Activated CD8-positive, alpha-beta memory T cell treated with anti-CD3 and anti-CD28 coated beads for 24 hours (primary cell): Measurements from ENCODE around the gene PDCD1LG2.

ENCODE experiments used
- DNase-seq: peaks from one replicate; pipeline ENCODE4 v3.0.0-alpha.2; 2020

Gene PDCD1LG2

DNA sequence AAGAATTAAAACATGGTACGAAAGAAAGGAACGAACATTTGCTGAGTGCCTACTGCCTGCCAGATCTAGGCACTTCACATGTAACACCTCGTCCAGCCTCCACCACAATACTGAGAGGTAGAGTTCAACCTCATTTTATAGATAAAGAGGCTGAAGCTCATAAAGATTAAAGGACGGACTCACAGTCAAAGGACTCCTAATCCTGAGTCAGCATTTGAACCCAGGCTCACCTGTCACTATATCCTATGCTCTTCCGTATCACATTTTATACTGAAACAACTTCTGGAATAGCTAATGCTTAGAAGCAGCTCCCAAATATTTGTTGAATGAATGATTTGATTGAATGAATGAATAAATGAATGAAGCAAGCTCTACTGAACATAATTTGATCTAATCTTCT is 22.5 kb downstream of the PDCD1LG2 start:
- DNase-seq, result no peak

DNA sequence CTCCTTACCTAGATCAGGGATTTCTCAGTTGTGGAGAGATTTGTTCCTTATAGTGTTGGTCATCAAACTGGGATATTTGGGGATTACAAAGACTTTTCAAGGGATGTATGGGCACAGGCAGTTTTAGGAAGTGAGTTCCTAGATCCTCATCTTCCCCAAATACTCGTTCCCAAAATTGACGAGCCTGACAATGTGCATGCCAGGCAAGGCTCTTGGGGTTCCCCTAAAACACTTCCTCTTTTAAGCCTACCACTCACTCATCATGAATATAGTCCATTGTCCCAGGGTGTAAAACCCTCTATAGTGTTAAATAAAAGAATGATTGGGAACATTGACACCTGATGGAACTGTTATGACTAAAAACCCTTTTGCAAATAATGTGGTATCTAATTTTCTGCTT is 26.4 kb downstream of the PDCD1LG2 start:
- DNase-seq, result no peak

DNA sequence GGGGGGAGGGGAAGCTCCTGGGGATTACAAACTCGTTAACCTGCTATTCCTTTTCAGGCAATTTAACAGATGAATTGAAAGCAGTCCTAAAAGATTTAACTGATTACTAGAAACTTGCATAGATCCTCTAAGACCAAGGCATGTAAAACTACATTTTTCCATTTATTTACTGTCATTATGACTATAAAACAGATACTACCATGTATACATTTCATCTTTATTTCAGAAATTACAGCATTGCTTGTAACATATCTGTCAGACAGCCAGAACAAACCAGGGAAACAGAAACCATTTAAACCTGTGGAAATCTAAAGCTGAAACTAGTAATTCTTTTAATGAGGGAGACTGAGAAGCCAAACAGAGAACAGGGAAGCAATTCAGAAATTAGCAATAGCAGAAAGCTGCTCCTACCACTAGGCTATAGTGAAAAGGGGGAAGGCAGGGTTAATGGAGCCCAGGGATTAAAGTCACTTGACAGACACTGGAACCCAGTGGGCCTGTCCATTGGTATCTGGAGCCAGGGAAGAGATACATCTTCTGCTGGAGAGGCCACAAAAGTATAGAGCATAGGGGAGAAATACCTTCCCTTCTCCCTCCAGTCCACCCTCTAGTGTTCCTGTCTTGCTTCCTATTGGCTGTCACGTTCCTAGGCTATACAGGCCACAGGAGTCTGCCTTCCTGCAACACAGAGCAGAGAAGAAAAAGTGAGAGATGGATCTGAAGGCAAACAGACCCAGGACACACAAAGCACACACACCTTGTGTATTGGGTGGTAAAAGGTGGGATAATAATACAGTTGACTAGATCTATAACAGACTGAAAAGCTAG is 33.8 kb downstream of the PDCD1LG2 start:
- DNase-seq, result no peak

DNA sequence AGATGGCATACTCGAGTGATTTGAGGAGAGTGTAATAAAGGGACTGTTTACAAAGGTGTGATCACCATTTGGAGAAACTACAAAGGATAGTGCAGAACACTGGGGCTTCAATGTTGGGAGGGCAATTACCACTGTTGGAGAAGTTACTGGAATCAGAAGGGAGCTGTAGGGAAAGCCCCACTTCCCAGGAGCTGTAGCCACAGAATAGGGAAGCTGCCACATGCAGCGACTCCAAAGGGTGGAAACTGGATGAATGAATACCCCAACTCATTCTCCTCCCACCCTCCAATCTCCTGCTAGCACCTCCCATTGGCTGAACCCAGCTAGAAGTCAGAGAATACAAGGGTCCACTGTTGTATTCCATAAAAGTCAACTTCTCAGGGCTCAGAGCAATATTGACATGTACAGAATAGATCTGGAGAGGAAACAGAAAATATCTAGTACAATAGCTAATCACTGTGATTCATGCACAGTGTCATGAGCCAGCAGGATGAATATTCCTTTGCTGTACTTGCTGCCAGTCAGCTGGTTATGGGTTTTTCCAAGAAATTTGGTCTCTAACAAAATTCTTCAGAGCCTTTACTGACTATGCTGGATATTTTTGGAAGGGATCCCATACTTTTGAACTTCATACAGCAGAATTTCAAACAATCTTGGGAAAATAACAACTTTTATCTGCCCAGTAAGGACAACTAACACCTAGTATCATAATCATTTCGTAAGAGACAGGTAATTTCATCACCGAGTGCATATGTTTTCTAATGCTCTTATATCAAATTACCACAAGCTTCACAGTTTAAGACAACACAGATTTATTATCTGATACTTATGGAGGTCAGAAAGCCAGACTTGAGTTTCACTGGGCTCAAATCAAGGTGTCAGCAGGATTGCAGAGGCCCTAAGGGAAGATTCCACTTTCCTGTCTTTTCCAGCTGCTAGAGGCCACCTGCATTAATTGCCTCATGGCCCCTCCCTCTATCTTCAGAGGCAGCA is 39.6 kb downstream of the PDCD1LG2 start:
- DNase-seq, result no peak

DNA sequence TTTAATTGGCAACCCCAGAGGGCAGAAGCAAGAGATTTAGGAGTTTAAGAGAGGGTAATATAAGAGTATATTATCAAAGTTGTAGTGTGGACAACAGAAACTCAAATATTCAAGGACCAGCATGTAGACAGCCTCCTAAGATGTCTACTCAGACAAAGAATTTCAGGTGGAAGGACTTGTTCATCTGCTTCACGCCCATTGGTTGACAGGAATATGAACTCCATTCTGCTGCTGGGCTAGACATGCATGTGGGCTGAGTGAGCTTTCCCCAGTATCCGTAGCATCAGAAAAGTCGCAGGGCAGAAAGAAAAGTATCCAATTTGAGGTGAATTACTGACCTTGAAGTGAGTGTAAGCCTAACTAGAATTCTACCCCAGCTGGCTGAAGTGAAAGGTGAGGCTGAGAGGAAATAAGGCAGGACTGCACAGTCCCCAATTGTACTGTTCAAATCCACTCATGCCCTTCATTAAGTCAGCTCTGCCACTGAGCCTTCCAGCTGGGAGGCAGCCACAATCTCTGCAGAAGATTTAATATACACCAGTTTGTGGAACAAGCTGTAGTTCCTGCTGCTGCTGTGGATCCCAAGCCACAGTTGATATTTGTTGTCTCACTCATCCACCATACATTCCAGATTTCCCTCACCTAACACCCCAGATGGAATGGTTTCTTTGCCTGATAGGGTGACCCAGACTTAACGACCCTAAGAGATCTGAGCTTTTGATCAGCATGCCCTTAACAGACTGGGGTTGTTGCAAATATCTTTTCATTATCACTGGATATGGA is 41.2 kb downstream of the PDCD1LG2 start:
- DNase-seq, result no peak

DNA sequence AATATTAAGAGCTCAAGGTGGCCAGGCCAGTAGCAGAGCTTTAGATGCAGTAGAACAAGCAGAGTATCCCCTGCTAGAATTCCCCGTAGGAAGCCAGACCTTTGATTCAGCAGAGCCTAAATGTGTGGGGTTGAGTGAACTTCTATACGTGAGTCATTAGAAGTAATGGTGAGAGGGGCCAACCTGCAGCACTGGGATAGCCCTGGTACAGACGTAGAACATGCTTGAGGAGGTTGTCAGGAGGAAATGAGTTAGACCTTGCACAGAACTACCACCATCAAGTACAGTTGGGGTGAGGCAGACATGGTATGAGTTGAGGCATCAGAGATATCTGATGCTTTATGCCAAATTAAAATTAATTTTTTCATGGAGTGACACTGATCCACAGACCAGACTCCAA is 42.0 kb downstream of the PDCD1LG2 start:
- DNase-seq, result no peak

DNA sequence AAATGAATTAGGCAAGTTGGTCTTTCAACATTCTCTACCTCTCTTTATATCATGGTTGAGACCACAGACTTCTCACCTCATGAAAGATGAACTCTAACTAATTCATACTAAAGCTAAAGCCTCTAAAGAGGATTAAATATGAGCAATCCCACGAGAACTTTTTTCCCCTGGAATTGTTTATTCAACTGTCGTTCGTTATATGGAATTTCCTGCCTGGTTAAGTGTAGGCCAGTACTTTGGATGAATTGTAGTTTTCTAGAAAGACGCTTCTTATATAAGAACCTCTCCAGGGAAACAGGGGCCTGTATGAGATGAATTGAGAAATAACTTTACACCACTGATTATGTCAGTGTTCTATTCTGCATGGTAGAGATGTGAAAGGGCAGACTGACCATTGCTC is 42.9 kb downstream of the PDCD1LG2 start:
- DNase-seq, result no peak

DNA sequence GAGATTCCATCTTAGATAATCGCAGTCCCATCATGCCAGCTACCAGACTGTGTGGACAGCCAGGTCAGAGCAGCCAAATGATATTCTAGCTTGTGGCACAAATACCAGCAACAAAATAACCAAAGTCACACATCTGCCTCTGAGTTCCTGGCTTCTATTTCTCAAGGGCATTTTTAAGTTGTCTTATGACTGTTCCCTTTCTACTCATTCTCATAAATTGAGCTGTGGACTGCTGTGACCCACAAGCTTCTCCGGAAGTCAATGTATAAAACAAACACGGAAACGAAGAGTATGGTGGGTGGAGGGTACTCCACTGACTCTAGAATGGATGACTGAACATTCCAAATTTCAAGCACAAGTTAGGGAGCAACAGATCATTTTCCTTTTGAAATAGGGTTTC is 43.9 kb downstream of the PDCD1LG2 start:
- no peak for DNase-seq

DNA sequence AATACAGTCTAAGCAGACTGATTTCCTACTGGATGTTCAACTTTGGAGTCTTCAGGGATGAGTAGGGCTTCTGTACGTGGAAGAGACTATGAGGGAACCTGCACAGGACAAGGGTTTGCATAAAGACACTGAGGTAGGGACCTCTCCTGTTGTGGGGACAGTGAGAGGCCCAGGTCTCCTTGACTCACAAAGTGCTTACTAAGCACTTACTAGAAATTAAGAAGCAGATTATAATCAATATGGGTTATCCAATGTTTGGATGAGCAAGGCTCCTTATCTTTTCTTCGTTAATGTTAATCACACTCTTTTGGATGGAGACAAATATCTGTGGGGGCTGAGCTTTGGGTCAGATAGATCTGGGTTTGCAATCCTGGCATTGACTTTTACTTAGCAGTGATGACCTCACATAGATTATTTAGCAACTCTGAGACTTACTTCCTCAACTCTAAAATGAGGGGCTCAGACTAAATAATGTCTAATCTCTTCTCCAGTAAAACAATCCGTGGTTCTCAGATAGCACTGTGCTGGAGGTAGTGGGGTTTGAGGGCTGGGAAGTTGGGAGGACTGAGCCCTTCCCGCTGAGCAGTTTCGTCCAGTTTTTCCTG is 45.9 kb downstream of the PDCD1LG2 start:
- no peak for DNase-seq

DNA sequence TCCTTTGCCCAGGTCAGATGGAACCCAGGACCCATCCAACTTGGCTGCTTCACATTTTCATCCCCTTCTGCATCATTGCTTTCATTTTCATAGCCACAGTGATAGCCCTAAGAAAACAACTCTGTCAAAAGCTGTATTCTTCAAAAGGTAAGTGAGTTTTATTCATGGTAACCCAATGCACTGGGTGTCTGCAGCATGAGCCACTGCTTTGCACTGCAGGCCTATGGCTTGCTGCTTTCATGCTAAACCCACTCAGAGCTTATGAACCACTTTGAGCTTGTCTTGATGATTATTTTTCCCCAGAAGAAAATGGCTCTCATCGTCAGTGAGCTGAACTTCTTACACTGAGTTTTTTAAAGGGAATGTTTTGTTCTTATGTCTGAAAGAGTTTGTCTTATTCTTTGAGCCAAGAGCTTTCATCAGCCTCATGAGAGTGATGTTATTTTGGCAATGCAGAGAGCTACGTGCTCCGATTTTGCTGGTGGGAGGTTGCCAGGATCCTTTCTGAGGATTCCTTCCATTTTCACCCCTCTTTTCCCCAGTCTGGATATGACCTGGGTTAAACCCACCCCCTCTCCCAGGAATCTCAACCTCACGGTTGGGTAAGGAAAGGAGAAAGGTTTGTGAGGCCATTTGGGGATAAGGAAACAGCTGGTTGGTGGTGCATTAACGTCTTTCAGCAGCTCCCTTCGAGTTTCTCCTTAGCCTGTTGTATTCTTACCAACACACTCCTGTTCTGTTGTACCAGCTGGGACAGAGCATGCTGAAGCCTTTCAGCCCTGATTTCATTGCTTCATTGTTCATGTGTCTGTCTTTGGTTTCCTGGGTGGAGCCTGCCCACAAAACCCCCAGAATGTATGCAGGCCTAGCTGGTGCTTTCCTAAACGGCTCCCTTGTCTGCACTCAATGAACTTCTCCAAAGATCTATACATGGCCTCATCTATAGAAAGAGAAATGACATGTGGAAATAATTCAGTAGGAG is 47.6 kb downstream of the PDCD1LG2 start:
- DNase-seq, result peak; percentile 67

DNA sequence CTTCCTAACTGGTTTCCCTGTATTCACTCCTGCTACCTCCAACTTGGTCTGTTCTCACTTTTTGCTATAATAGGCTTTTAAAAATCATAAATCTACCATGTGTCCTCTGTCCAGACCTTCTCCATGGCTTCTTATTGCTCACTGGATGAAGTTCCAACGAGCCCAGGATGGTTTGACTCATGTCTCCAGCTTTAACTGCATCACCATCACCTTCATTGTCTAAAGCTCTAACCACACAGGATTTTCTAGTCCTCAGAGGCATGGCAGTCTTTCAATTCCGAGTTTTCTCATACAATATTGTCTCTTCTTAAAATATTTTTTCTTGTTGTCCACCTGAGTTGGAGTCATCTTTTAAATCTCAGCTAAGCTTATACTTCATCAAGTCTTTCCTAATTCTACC is 49.3 kb downstream of the PDCD1LG2 start:
- no peak for DNase-seq

DNA sequence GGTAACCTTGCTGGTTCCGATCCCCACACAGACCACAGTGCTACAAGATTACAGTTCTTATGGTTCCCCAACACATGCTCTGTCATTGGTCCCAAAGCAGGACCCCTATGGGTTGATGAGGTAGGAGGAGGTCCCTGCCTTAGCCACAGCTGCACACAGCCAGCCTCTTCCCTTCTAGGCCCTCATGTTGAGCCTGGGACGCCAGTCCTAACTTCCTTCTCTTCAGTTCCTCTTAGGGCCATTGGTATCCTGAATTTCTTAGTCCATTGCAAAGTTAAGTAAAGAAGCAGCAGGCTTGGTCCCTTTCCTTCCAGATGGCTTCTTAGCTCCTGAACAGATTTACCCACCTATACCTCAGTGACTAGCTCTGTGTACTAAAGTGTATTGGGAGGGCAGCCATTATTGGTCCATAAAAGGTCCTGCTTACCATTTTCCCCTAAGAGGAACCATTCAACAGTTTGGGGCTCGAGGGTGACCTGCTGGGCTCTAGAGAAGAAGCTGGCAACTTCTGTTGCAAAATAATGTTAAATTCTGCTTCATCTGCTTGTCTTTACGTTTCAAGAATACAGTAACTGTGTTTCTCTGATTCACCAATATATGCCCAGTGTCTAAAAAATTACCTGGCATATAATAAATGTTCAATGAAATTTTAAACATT is 50.2 kb downstream of the PDCD1LG2 start:
- no peak for DNase-seq

DNA sequence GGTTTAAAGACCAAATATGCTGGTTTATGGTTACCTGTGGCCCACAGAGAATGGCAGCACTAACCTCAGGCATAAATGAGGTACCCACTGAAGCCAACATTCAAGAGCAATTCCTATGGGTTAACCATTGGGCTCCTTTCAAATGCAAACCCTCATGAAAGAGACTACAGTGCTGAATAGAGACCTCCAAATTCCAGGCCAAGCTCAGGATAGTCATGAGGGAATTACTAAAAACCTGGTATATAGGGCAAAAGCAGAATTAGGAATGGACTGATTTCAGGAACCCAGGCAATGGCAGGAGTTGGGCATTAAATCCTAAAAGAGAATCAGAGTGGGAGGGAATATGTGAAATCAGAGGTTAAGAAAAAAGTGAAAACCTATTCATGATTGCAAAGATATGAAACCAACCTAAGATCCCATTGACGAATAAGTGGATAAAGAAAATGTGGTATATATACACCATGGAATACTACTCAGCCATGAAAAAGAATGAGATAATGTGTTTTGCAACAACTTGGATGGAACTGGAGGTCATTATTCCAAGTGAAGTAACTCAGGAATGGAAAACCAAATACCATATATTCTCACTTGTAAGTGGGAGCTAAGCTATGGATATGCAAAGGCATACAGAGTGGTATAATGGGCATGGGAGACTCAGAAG is 51.6 kb downstream of the PDCD1LG2 start:
- no peak for DNase-seq

DNA sequence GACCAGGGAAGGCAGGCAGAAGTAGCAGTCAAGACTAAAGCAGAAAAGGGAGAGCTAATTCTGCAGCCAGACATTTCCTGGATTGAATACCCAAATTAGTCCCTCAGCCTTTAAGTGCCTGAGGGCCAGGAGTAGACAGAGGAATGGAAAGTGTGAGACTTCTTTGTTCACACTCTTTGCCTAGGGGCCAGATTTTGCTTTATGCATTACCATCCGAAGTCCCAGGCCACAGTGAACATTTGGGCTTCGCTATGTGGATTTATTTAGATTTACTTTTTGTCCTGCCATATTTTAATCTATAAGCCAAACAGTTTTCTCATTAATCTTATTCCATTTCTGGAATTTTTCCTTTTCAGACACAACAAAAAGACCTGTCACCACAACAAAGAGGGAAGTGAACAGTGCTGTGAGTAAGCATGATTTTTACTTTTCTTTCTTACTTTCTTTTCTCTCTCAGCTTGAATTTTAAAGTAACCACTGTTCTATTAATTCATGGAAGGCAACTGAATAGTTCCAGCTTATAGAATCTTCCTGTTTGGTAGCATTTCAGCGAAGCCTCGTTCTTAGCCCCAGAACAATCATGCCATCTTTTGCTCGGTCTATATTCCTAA is 52.6 kb downstream of the PDCD1LG2 start:
- no peak for DNase-seq

DNA sequence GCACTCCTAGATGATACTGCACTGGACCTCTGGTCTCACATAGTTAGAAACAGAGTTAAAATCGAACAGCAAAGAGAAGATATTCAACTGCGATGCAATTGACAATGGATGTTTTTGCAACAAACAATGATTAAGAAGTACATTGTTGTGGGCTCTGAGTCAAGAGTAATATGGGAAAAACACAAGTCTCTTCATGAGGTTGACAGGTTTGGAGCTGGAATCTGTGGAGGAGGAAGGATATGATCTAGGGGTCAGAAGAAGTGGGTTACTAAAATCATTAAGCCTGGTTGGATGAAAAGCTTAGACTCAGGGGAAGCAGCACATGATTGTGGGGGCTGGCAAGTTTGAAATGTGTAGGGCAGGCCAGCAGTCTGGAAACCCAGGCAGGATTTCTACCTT is 53.1 kb downstream of the PDCD1LG2 start:
- no peak for DNase-seq

DNA sequence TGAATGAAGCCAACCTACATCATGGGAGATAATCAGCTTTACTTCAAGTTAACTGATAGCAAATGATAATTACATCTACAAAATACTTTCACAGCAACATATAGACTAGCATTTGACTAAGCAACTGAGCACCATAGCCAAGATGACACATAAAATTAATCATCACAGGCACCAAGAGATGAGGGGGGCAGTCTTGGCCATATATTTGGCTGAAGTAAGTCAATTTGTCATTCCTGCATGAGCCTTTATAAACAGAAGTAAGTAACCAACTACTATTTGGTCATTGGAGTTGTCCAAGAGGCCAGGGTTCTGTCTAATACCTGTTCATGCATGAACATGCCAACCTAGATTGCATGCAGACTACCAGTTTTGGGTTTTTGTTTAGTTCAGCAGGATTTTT is 53.6 kb downstream of the PDCD1LG2 start:
- DNase-seq, result no peak

DNA sequence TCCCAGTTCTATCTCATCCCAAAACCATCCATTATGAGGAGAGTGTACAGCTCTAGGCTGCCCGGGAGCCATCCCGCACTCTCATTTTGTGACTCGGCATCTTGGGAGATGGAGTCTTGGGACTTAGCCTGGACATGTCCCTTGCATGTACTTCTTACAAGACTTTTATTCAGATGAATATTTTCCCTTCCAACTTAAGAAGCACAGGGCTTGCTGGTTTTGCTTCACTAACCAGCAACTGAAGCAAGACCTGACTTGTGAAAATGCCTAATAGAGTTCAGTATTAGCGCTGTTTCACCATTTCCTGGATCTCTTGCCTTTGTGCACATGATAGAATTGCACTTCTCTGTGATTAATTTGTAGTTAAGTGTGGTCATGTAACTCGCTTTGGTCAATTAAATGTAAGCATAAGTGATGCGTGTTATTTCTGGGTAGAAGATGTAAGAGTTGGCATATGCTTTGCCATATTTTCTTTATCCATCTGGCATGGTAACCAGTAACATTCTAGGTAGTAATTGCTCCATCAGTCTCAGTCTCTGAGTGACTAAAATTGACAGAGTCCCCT is 55.8 kb downstream of the PDCD1LG2 start:
- DNase-seq, result no peak

DNA sequence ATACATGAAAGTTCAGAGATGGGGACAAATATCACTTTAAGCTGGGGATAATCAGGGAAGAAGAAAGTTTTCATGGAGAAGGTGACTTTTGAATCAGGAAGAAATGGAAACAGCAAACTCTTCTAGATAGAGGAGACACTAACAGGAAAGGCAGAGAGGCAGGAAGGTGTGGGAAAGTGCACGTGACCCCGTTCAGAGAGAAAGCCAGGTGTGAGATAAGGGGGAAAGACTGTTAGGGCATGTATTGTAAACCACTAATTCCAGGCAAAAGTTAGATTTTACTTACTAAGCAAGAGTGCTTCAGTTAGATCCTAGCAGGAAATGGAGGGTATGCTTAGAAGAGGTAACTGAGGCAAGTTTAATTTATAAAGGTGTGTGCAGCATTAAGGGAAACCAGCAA is 58.5 kb downstream of the PDCD1LG2 start:
- no peak for DNase-seq

DNA sequence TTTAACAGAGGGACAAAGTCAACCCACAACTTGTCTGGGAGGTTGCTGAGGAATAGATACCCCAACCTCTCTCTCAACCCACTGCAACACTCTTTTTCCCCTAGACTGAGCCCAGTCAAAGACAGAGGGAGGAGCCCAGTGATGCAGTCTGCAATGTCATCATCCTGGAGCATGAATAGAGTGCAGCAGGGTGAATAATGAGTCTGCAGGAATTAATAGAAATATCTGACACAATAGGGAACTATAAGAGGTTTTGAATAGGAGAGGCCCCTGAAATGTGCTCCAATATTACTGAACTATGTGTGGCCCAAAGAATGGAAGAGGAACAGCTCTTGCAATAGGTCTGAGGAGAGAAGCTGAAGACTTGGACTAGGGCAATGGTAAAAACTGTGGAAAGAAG is 59.1 kb downstream of the PDCD1LG2 start:
- no peak for DNase-seq

DNA sequence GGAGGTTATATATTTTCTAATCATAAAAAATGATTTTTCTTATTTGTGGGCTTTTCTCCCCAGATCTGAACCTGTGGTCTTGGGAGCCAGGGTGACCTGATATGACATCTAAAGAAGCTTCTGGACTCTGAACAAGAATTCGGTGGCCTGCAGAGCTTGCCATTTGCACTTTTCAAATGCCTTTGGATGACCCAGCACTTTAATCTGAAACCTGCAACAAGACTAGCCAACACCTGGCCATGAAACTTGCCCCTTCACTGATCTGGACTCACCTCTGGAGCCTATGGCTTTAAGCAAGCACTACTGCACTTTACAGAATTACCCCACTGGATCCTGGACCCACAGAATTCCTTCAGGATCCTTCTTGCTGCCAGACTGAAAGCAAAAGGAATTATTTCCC is 59.6 kb downstream of the PDCD1LG2 start:
- no peak for DNase-seq
